ENCODE measurements around the gene BMP6. TPM values are rescaled to one million over a fixed set of nuclear protein-coding genes. Genes with fewer than 3 reads are reported as not detected.

The BMP6 gene
- total and polyA plus RNA-seq, 2 experiments from 2014 or later: 1.3 to 10.3 TPM

- no peak overlapping the region for H3K27ac ChIP-seq
- no peaks in the 10 kb centered on the region for H3K9me3 ChIP-seq (ENCODE audit: low read depth)
- H3K79me2 ChIP-seq (ENCODE audit: insufficient read depth): no peaks in the 10 kb centered on the region
- WGBS, 2 experiments (ENCODE audit: low coverage in 1 of 2, low lambda C conversion rate in 2 of 2, missing lambda C conversion rate in 2 of 2): 24 to 38% methylated on average over 3 of the region's 3 CpGs
- H3K4me1 ChIP-seq (ENCODE audit: insufficient read depth): peaks cover 37% of the 10 kb centered on the region
- no peaks in the 10 kb centered on the region for H3K27me3 ChIP-seq (replicated peaks; ENCODE audit: insufficient read depth)
- in situ Hi-C loops (cut with MboI): no loop called here
- TF ChIP-seq EZH2 (IDR thresholded peaks at IDR 0.05; ENCODE audit: insufficient read depth, poor library complexity, severe bottlenecking) (no peak), EZH2phosphoT487 (IDR thresholded peaks at IDR 0.05; ENCODE audit: insufficient read depth, low read depth) (no peak)
- H3F3A ChIP-seq (ENCODE audit: insufficient read depth): peaks cover 27% of the 10 kb centered on the region
- H3K4me2 ChIP-seq (ENCODE audit: unreplicated experiment): peak overlapping the region; percentile 80
- DNase-seq: peak; percentile 32
- no peak overlapping the region for H3K9ac ChIP-seq
- no peaks in the 10 kb centered on the region for H3K36me3 ChIP-seq (ENCODE audit: low read depth)
- no peaks in the 10 kb centered on the region for H4K20me1 ChIP-seq (ENCODE audit: insufficient read depth)
- H2AFZ ChIP-seq: no peak overlapping the region
- H3K4me3 ChIP-seq: no peak overlapping the region
- H3K9me2 ChIP-seq (ENCODE audit: insufficient read depth): no peaks in the 10 kb centered on the region
Measured at GRCh38 chr6:7786214-7786661, 60.3 kb downstream of the BMP6 start.

- H3K27ac ChIP-seq: peak overlapping the region; percentile 50
- peak overlapping the region; percentile 80 for H3K4me2 ChIP-seq (ENCODE audit: unreplicated experiment)
- in situ Hi-C loops (cut with MboI): no loop called here
Measured at GRCh38 chr6:7787137-7787608, 61.3 kb downstream of the BMP6 start.

GRCh38 chr6:7787731-7788130, 61.8 kb downstream of the BMP6 start:
- no peak for TF ChIP-seq EZH2phosphoT487 (IDR thresholded peaks at IDR 0.05; ENCODE audit: insufficient read depth, low read depth)
- no peaks in the 10 kb centered on the region for H3K36me3 ChIP-seq (ENCODE audit: low read depth)
- no peaks in the 10 kb centered on the region for H3K9me3 ChIP-seq (ENCODE audit: low read depth)
- no peak for DNase-seq
- H2AFZ ChIP-seq: 0 out of 2 replicates have a peak overlapping the region, but pooled peaks have one; percentile 2
- H3K4me1 ChIP-seq (ENCODE audit: insufficient read depth): peaks cover 37% of the 10 kb centered on the region
- peak overlapping the region; percentile 50 for H3K27ac ChIP-seq
- H4K20me1 ChIP-seq (ENCODE audit: insufficient read depth): no peaks in the 10 kb centered on the region
- H3K9me2 ChIP-seq (ENCODE audit: insufficient read depth): no peaks in the 10 kb centered on the region
- peak overlapping the region; percentile 45 for H3K4me3 ChIP-seq
- WGBS, 2 experiments (ENCODE audit: low coverage in 1 of 2, low lambda C conversion rate in 2 of 2, missing lambda C conversion rate in 2 of 2): 50% methylated on average over 2 of the region's 2 CpGs
- in situ Hi-C loops (cut with MboI): no loop called here
- peaks cover 27% of the 10 kb centered on the region for H3F3A ChIP-seq (ENCODE audit: insufficient read depth)
- H3K4me2 ChIP-seq (ENCODE audit: unreplicated experiment): peak overlapping the region; percentile 80
- H3K79me2 ChIP-seq (ENCODE audit: insufficient read depth): no peaks in the 10 kb centered on the region
- no peaks in the 10 kb centered on the region for H3K27me3 ChIP-seq (replicated peaks; ENCODE audit: insufficient read depth)
- H3K9ac ChIP-seq: no peak overlapping the region

More at GRCh38 chr6:7787137-7787608, 61.3 kb downstream of the BMP6 start:
- no peak for TF ChIP-seq EZH2phosphoT487 (IDR thresholded peaks at IDR 0.05; ENCODE audit: insufficient read depth, low read depth)
- no peak for TF ChIP-seq EZH2 (IDR thresholded peaks at IDR 0.05; ENCODE audit: insufficient read depth, poor library complexity, severe bottlenecking)
- Histone ChIP-seq H3K9me2 (ENCODE audit: insufficient read depth) (no peaks in the 10 kb centered on the region), H3K36me3 (ENCODE audit: low read depth) (no peaks in the 10 kb centered on the region), H4K20me1 (ENCODE audit: insufficient read depth) (no peaks in the 10 kb centered on the region), H3K9me3 (ENCODE audit: low read depth) (no peaks in the 10 kb centered on the region), H2AFZ (0 out of 2 replicates have a peak overlapping the region, but pooled peaks have one; percentile 2), H3K9ac (no peak overlapping the region), H3K4me3 (peak overlapping the region; percentile 45), H3K79me2 (ENCODE audit: insufficient read depth) (no peaks in the 10 kb centered on the region), H3K27me3 (replicated peaks; ENCODE audit: insufficient read depth) (no peaks in the 10 kb centered on the region), H3K4me1 (ENCODE audit: insufficient read depth) (peaks cover 37% of the 10 kb centered on the region), H3F3A (ENCODE audit: insufficient read depth) (peaks cover 27% of the 10 kb centered on the region)
- WGBS, 2 experiments (ENCODE audit: low coverage in 1 of 2, low lambda C conversion rate in 2 of 2, missing lambda C conversion rate in 2 of 2): 0 to 1% methylated on average over 5 of the region's 5 CpGs
- DNase-seq: peak; percentile 82

- H3K36me3 ChIP-seq (ENCODE audit: low read depth): no peaks in the 10 kb centered on the region
- H3K79me2 ChIP-seq (ENCODE audit: insufficient read depth): no peaks in the 10 kb centered on the region
- H3K4me3 ChIP-seq: no peak overlapping the region
- TF ChIP-seq EZH2phosphoT487 (IDR thresholded peaks at IDR 0.05; ENCODE audit: insufficient read depth, low read depth): no peak
- TF ChIP-seq EZH2 (IDR thresholded peaks at IDR 0.05; ENCODE audit: insufficient read depth, poor library complexity, severe bottlenecking): no peak
- no peak overlapping the region for H3K27ac ChIP-seq
- H3F3A ChIP-seq (ENCODE audit: insufficient read depth): no peaks in the 10 kb centered on the region
- H3K9me3 ChIP-seq (ENCODE audit: low read depth): no peaks in the 10 kb centered on the region
- no peak overlapping the region for H2AFZ ChIP-seq
- no peaks in the 10 kb centered on the region for H3K27me3 ChIP-seq (replicated peaks; ENCODE audit: insufficient read depth)
- H3K4me1 ChIP-seq (ENCODE audit: insufficient read depth): no peaks in the 10 kb centered on the region
- peaks cover 5% of the 10 kb centered on the region; the same call in 1 of the 2 replicates for H3K9me2 ChIP-seq (ENCODE audit: insufficient read depth)
- no peak overlapping the region for H3K4me2 ChIP-seq (ENCODE audit: unreplicated experiment)
- DNase-seq: no peak
- in situ Hi-C loops (cut with MboI): no loop called here
- no peak overlapping the region for H3K9ac ChIP-seq
- H4K20me1 ChIP-seq (ENCODE audit: insufficient read depth): no peaks in the 10 kb centered on the region
- 65 to 73% methylated on average over 2 of the region's 2 CpGs for WGBS, 2 experiments (ENCODE audit: low coverage in 1 of 2, low lambda C conversion rate in 2 of 2, missing lambda C conversion rate in 2 of 2)
Measured at GRCh38 chr6:7794509-7794908, 68.6 kb downstream of the BMP6 start.
